HepG2 (cell line): ENCODE data around the gene RGP1. TPM values are rescaled to one million over a fixed set of nuclear protein-coding genes. Genes with fewer than 3 reads are reported as not detected.

Experiments used
- ATAC-seq: fragments of 200-7000 bp; cut with Tn5 transposase; 3 replicates; pipeline ENCODE4 v1.9.1; 2020; ENCODE audit warnings: mild to moderate bottlenecking, moderate library complexity
- BruUV-seq: library from RNA; stranded (reverse); fragments of 400-500 nt; replicated peaks from 2 replicates; lab custom pipeline; 2021; lab: Mats Ljungman, UMichigan
- CTCF ChIA-PET: fragments of 300-600 bp; formaldehyde crosslinking; extraction: SDS; loops from one replicate; lab custom pipeline; 2021; ENCODE audit warnings: low total read pairs, inconsistent platforms, low intra/inter-chr PET ratio; lab: Yijun Ruan, JAX
- POLR2A ChIA-PET: fragments of 350-600 bp; sonication (Branson Sonifier 250); formaldehyde crosslinking; loops from one replicate; lab custom pipeline; 2020; ENCODE audit warnings: antibody characterized with exemption, inconsistent platforms; lab: Yijun Ruan, JAX
- DNase-seq: peaks from one replicate; pipeline ENCODE4 v3.0.0-alpha.2; 2015; ENCODE audit warnings: low spot score
- FAIRE-seq: peaks from 3 replicates; lab custom pipeline; 2011; peaks lifted over from hg19 to GRCh38; lab: Jason Lieb, UNC
- H2AFZ ChIP-seq: one replicate; pipeline ENCODE4 v1.6.1; 2011; ENCODE audit warnings: low read length, inconsistent platforms
- H3K27ac ChIP-seq: fragments of 300-600 bp; 3 replicates; pipeline ENCODE4 v1.8.0; 2011; ENCODE audit warnings: mixed run types, mild to moderate bottlenecking, mixed read lengths, low read length, inconsistent platforms; ENCODE audit not compliant: insufficient read depth; ENCODE audit errors: extremely low read length
- H3K27me3 ChIP-seq, 2 experiments: fragments of 200-600 bp in 1 of 2; 2 replicates in 1 of 2; 3 replicates in 1 of 2; pipeline versions ENCODE4 v1.6.0 to v1.8.0; 2011; ENCODE audit warnings: low read length in 2 of 2, mild to moderate bottlenecking in 2 of 2, moderate library complexity in 2 of 2, inconsistent platforms in 1 of 2; ENCODE audit not compliant: insufficient read depth in 2 of 2, control insufficient read depth in 1 of 2
- H3K36me3 ChIP-seq, 2 experiments: fragments of 200-600 bp in 1 of 2; replicated peaks in 1 of 2; 2 replicates in 1 of 2; 3 replicates in 1 of 2; pipeline versions ENCODE4 v1.5.1 to v1.8.0; 2011; ENCODE audit warnings: low read length in 2 of 2, inconsistent platforms in 1 of 2; ENCODE audit not compliant: insufficient read depth in 2 of 2, control insufficient read depth in 1 of 2
- H3K4me1 ChIP-seq: 2 replicates; pipeline ENCODE4 v1.5.1; 2012; ENCODE audit warnings: low read length, inconsistent platforms; ENCODE audit not compliant: insufficient read depth
- H3K4me2 ChIP-seq: 2 replicates; pipeline ENCODE4 v1.6.0; 2011; ENCODE audit warnings: low read depth, low read length, inconsistent platforms
- H3K4me3 ChIP-seq, 3 experiments: fragments of 200-600 bp in 1 of 3; sonication (generic), shearing (Covaris generic) in 1 of 3; replicated peaks in 1 of 3; 2 replicates each; pipeline ENCODE4 v1.5.1; 2011 to 2016; ENCODE audit warnings: low read length in 3 of 3, inconsistent platforms in 2 of 3, low read depth in 2 of 3, mild to moderate bottlenecking in 2 of 3, control low read depth in 1 of 3, mixed read lengths in 1 of 3; ENCODE audit not compliant: insufficient read depth in 1 of 3
- H3K79me2 ChIP-seq: one replicate; pipeline ENCODE4 v1.6.1; 2011; ENCODE audit warnings: low read length, inconsistent platforms; ENCODE audit not compliant: insufficient read depth
- H3K9ac ChIP-seq: 2 replicates; pipeline ENCODE4 v1.6.0; 2011; ENCODE audit warnings: mild to moderate bottlenecking, low read depth, low read length, inconsistent platforms; ENCODE audit not compliant: insufficient read depth
- H3K9me3 ChIP-seq: 2 replicates; pipeline ENCODE4 v1.5.1; 2012; ENCODE audit warnings: mild to moderate bottlenecking, low read length
- H4K20me1 ChIP-seq: 2 replicates; pipeline ENCODE4 v1.6.0; 2011; ENCODE audit warnings: inconsistent platforms, mild to moderate bottlenecking, low read length, moderate library complexity; ENCODE audit not compliant: insufficient read depth
- HMG20A ChIP-seq: IDR thresholded peaks from 2 replicates; pipeline ENCODE4 v1.6.1; 2016; ENCODE audit warnings: borderline replicate concordance
- HMG20B ChIP-seq: conservative IDR thresholded peaks from 2 replicates; pipeline ENCODE4 v1.6.1; 2016; ENCODE audit warnings: missing genetic modification reagents, missing compliant biosample characterization
- JUNB ChIP-seq: sonication (generic); formaldehyde crosslinking; IDR thresholded peaks from 2 replicates; pipeline ENCODE4 v1.8.0; 2022; ENCODE audit warnings: missing genetic modification reagents, mild to moderate bottlenecking, borderline replicate concordance
- NFYB ChIP-seq: sonication (generic); formaldehyde crosslinking; IDR thresholded peaks from 2 replicates; pipeline ENCODE4 v1.4.0; 2020; ENCODE audit warnings: missing genetic modification reagents
- ZBTB26 ChIP-seq: IDR thresholded peaks from 2 replicates; pipeline ENCODE4 v1.6.1; 2016; ENCODE audit warnings: missing compliant biosample characterization, missing genetic modification reagents, borderline replicate concordance
- ZBTB44 ChIP-seq: sonication (generic); formaldehyde crosslinking; IDR thresholded peaks from 2 replicates; pipeline ENCODE4 v1.4.0; 2020; ENCODE audit warnings: missing genetic modification reagents
- ZGPAT ChIP-seq: IDR thresholded peaks from 2 replicates; pipeline ENCODE4 v1.6.1; 2016; ENCODE audit warnings: mild to moderate bottlenecking
- ZMYM3 ChIP-seq: sonication (generic); formaldehyde crosslinking; IDR thresholded peaks from 2 replicates; pipeline ENCODE4 v1.5.1; 2020; ENCODE audit warnings: mild to moderate bottlenecking, missing genetic modification reagents
- ZNF543 ChIP-seq: sonication (generic); formaldehyde crosslinking; IDR thresholded peaks from 2 replicates; pipeline ENCODE4 v1.4.0; 2020; ENCODE audit warnings: mild to moderate bottlenecking, missing genetic modification reagents
- ZNF614 ChIP-seq: IDR thresholded peaks from 2 replicates; pipeline ENCODE4 v1.6.1; 2018; ENCODE audit warnings: missing biosample characterization, missing genetic modification reagents, inconsistent platforms, borderline replicate concordance
- ZNF672 ChIP-seq: sonication (generic); formaldehyde crosslinking; IDR thresholded peaks from 2 replicates; pipeline ENCODE4 v1.8.1; 2022; ENCODE audit warnings: missing genetic modification reagents
- ZNF704 ChIP-seq: sonication (generic); formaldehyde crosslinking; IDR thresholded peaks from 2 replicates; pipeline ENCODE4 v1.8.1; 2023; ENCODE audit warnings: mild to moderate bottlenecking, inconsistent platforms, moderate library complexity, missing genetic modification reagents, borderline replicate concordance
- ZNF747 ChIP-seq: sonication (generic); formaldehyde crosslinking; IDR thresholded peaks from 2 replicates; pipeline ENCODE4 v1.8.1; 2023; ENCODE audit warnings: missing genetic modification reagents, mild to moderate bottlenecking, borderline replicate concordance
- WGBS: methylation state at CpG from one replicate; pipeline ENCODE4 v1.1.6; 2017; ENCODE audit warnings: low lambda C conversion rate; 5-methylcytosine and 5-hydroxymethylcytosine counted together
- in situ Hi-C: cut with HindIII; loops from 2 replicates; pipeline ENCODE4 v1.10.0; 2017; ENCODE audit warnings: low pct_unique_long_range_greater_than_20kb; ENCODE audit not compliant: extremely low pct_ligation_motif_present
- intact Hi-C: fragments of 100-400 bp; cut with micrococcal nuclease; formaldehyde crosslinking; loops from one replicate; pipeline ENCODE4 v1.10.0; 2022; ENCODE audit not compliant: unreplicated experiment
- polyA plus RNA-seq, 8 experiments: library from polyadenylated mRNA; depleted of rRNA in 3 of 8; stranded (reverse) in 7 of 8; unstranded in 1 of 8; fragments of >200 nt; fragmentation: Illumina TruSeq in 4 of 8; extraction: Trizol in 4 of 8; gene quantifications; 2 replicates each; pipeline versions ENCODE4 v1.2.1 to v1.2.3, GENCODE V29; 2011 to 2016; ENCODE audit warnings: low read depth in 4 of 8, missing spikeins in 1 of 8, mixed read lengths in 1 of 8; ENCODE audit not compliant: insufficient read depth in 1 of 8
- total RNA-seq, 5 experiments: library from RNA; depleted of rRNA; stranded (reverse); fragments of >200 nt; fragmentation: Illumina TruSeq; extraction: Trizol; gene quantifications; 2 replicates each; pipeline ENCODE4 v1.2.3, GENCODE V29; 2016; ENCODE audit warnings: low read depth in 1 of 5

RGP1 gene
- total and polyA plus RNA-seq, 2 of the 13 experiments (the other 11 are each of a cell fraction or from before 2014, with no cell fraction given) = 12.7 to 21.0 TPM

- FAIRE-seq (no peak), DNase-seq (no peak), ATAC-seq (no peak)
- intact Hi-C loops = no loop called here
- no peaks in the 10 kb centered on the region for H4K20me1 ChIP-seq
- BruUV-seq = no TSS peak
- no peaks in the 10 kb centered on the region for H3K9me3 ChIP-seq
- H3K36me3 ChIP-seq = peaks cover 1 to 6% of the 10 kb centered on the region in 2 experiments; a peak in 1 of 5 replicates
- H3K9ac ChIP-seq = no peak overlapping the region
- no peak overlapping the region for H3K4me2 ChIP-seq
- no peaks in the 10 kb centered on the region; the same call in 1 of the 2 replicates for H3K4me1 ChIP-seq
- ChIA-PET POLR2A (no interaction called here), CTCF (no interaction called here)
- H3K27ac ChIP-seq = no peak overlapping the region
- WGBS = 95% methylated on average over 2 of the region's 2 CpGs
- H2AFZ ChIP-seq = no peak overlapping the region
- in situ Hi-C loops = no loop called here
- H3K4me3 ChIP-seq = no peak overlapping the region
- no peaks in the 10 kb centered on the region for H3K27me3 ChIP-seq
- no peaks in the 10 kb centered on the region for H3K79me2 ChIP-seq
- no peak for TF ChIP-seq ZBTB26 (CRISPR knock-in tag)
- TF ChIP-seq HMG20B = no peak
- TF ChIP-seq ZBTB44 (CRISPR knock-in tag) = no peak
- no peak for TF ChIP-seq ZNF672 (CRISPR knock-in tag)
- TF ChIP-seq HMG20A (CRISPR knock-in tag) = no peak
- TF ChIP-seq ZNF543 (CRISPR knock-in tag) = no peak
- no peak for TF ChIP-seq ZGPAT (CRISPR knock-in tag)
- TF ChIP-seq ZNF747 = no peak
- TF ChIP-seq ZMYM3 (CRISPR knock-in tag) = no peak
- TF ChIP-seq ZNF704 (CRISPR knock-in tag) = no peak
- TF ChIP-seq JUNB (CRISPR knock-in tag) = no peak
- no peak for TF ChIP-seq NFYB (CRISPR knock-in tag)
- TF ChIP-seq ZNF614 (CRISPR knock-in tag) = no peak
These were observed 44.4 kb downstream of the RGP1 start for GRCh38 chr9:35793461-35793860.
